HPDE6-E6E7 (cell line): Measurements from ENCODE around the gene TRIB2.

ENCODE experiments used
- DNase-seq: peaks from one replicate; pipeline ENCODE4 v3.0.0; 2011; ENCODE audit warnings: missing footprints; ENCODE audit errors: extremely low spot score

The TRIB2 gene

GRCh38 chr2:12742891-12743290, 26.2 kb downstream of the TRIB2 start:
- DNase-seq, result no peak

GRCh38 chr2:12750166-12750905, 33.6 kb downstream of the TRIB2 start:
- no peak for DNase-seq

DNA sequence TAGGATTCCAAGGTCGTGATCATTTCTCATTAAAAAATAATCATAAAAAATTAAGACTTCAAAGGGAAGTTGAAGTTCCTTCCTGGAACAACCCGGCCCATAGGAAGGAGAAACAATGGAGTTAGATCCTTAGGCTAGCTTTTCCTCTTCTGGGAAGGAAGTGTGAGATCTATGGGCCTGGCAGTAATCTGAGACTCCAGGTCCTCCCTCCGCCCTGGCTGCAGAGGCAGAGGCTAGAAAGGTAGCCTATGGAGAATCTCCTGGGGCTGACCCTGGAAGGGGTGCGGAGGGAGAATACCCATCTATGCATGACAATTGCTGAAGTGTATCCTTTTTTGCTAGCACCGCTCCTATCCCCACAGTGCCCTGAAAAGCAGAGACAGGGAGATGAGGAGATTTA, 37.9 kb downstream of the TRIB2 start:
- DNase-seq, result no peak

DNA sequence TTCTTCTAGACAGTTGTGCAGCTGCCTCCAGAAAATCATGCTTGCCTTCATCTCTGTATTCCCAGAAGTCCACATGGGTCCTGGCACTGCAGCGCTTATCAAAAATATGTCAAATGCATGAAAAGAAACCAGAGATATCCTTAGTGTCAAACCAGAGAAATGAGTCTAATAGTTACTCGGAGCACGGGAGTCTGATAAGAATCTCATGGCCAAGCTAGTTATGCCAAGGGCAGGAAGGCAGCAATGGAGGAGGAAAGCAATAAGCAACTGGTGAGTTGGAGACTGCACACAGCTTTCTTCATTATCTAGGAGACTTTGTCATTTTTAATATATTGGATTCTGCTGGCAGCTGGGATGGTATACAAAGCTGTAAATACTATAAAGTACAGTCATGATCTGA, 38.6 kb downstream of the TRIB2 start:
- no peak for DNase-seq

GRCh38 chr2:12759248-12759647, 42.5 kb downstream of the TRIB2 start:
- peak; percentile 25 for DNase-seq

DNA sequence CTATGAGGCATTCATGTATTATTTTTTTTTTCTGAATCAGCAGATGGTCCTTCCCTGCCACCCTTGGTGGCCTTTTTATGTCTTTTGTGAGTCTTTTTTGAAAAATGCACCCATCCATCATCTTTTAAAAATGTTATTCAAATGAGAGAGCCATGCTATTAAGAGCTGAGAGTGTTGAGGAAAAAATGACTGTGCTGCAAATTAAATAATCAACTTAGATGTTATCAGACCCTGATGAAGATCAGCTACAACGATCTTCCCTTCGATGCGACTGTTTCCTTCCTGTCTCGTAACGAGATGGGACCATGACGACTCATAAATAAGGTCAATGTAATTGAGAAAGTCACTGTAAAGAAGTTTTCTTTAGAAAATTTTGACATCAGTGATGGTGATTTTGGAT, 44.4 kb downstream of the TRIB2 start:
- DNase-seq, result no peak

- no peak for DNase-seq
Measured at GRCh38 chr2:12762337-12762736, 45.6 kb downstream of the TRIB2 start.

GRCh38 chr2:12762976-12763375, 46.2 kb downstream of the TRIB2 start:
- DNase-seq, result no peak

DNA sequence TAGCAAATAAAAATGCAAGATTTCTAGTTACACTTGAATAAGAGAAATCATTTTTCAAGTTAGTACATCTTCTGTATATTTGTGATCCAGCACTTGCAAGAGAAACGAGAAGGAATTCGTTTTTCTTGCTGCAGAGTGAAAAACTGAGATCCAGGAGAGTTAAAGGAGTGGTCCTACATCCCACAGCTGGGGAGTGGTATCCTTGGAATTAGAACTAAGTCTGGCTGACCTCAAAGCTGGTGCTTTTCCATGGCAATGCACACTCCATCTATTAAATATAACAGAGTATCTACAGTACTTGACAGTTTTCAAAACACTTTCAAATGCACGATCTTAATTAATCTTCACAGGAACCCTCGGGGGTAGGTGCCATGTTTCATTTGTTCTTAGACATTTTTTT, 46.8 kb downstream of the TRIB2 start:
- DNase-seq, result no peak

DNA sequence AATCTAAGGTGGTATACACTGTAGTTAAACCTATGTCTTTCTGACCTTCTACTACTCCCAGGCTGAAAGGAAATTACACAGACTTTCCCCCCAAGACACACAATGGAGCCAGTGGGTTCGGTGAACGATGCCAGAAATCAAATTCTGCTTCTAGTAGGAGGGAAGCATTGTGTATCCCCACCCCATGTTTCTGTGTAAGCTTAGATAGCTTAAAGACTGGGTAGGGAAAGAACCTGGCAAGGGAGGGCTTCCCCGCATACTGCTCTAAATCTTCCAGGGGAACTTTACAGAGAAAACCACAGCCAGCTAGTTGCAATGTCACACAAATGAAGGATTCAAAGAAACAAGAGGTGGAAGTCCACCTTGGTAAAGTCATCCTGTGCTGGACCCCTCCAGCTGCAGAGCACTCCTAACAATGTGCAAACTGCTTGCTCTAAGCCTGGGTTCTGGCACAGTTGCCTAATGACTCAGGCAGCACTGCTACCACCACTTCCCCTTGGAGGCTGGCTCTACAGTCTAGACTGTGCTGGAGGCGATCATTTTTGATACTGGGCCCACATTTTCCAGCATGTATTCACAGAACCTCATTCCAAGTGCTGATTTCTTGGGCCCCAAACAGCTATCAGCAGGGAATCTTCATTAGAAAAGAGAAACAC, 47.5 kb downstream of the TRIB2 start:
- no peak for DNase-seq

- no peak for DNase-seq
Measured at GRCh38 chr2:12764849-12765605, 48.3 kb downstream of the TRIB2 start.

DNA sequence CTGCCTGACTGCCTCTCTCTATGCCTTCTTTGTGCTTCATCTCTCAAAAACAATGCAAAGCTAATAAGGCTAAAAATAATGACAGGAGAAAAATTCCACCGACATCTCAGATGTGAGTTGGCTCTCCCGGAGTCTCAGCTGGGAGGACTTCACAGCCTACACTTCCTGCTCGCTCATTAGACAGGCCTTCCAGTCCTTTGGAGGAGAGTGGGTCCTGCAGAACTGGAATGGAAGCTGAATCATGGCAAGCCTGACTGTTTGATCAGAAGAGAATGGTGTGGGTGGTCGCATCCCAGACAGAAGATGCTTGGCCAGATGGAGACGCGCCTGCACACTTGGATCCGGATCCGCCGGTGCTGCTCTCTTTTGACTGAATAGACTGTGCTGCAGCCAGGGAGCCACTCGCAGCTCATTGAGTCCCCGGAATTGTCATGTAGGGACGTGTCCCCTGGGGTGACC, 49.7 kb downstream of the TRIB2 start:
- DNase-seq, result no peak

- no peak for DNase-seq
Measured at GRCh38 chr2:12767541-12767940, 50.8 kb downstream of the TRIB2 start.

DNA sequence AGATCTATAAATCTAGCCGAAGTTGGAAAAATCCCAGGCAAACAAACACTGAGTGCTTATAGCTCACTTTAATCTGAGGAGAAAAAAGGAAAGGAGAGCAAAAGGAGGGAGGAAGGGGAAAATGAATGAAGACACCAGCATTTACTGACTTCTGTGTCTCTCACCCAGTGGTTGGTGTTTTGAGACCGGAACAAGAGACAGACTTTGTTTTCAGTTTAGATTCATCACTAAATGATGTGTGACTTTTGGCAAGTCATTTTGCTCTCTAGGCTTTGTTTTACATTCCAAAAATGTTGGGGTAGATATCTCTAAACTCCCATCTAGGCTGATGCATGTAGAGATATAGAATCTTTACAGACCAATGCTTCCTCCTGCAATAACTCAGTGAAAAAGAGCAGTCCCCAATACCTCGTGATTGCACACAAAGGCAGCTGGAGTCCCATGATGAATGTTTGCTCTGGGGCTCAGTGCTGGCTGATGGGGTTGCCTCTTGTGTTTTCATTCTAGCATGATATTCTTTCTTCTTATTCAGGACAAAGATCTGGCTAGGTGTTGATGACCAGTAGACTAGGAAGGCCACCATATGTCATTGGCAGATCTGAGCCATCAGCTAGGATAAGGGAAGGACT, 51.4 kb downstream of the TRIB2 start:
- no peak for DNase-seq

DNA sequence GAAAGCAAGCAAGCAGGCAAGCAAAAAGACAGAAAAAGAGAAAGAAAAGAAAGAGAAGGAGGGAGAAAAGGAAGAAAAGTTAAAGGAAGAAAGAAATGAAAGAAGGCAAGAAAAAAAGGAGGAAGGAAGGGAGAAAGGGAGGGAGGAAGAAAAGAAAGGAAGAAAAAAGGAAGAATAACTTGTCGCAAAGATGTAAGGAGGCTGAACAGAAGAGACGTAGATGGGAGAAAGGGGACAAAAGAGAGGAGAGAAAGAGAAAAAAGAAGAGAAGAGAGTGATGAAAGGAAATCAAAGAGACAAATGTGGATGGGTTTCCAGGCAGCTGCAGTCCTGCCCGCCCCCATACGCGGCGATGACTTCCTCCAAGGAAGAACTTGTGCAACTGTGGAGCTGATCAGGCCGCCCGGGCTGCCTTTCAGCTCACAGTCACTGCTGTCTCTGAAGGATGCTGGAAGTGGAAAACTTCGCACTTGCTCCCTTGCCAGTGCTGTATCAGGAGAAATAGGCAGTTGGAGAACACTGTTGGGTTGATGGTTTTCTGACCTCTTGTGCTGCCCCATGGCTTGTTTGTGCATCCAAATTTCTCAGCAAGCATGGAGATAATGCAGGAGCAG, 52.9 kb downstream of the TRIB2 start:
- DNase-seq, result no peak

- DNase-seq, result no peak
Measured at GRCh38 chr2:12770300-12770968, 53.7 kb downstream of the TRIB2 start.

- no peak for DNase-seq
Measured at GRCh38 chr2:12771154-12771553, 54.4 kb downstream of the TRIB2 start.

DNA sequence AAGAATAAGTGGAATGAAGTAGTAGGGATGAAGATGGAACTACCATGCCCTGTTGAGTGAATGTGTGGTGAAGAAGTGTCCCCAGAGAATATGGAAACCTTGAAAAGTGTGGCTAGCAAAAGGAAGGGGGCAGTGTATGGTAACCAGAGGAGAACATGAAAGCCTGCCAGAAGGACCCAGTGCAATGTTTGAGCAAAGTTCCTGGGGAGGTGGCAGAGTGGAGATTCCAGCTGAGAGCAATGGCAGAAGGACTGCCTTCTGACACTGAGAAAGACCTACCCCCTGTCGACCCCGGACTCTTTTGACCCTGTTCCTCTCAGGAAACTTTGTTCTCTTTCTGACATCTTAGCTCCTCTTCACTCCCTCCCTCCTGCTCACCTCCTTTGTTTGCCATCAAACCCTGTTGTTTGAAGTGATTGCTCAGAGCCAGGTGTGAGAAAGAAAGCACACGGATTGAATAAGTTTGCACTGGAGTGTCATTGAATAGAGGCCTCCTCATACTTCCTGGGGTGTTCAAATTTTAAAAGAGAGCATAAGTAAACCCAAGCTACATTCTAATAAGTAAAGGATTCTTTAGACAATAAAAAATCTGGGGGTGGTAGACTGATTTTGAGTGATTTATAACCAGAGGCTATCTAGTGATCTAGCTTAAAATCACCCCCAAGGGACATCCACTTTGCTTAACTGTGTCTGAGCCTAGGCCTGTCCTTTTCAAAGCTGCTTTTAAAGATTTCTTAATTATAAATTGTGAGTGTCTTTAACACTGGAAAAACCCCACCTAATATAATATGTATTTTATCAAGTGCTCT, 57.1 kb downstream of the TRIB2 start:
- no peak for DNase-seq

- DNase-seq, result no peak
Measured at GRCh38 chr2:12774395-12774727, 57.6 kb downstream of the TRIB2 start.

- no peak for DNase-seq
Measured at GRCh38 chr2:12776521-12776961, 59.8 kb downstream of the TRIB2 start.
